ENCODE results near the gene SCN10A. TPM values are rescaled to one million over a fixed set of nuclear protein-coding genes. Genes with fewer than 3 reads are reported as not detected.

Gene SCN10A
- total and polyA plus RNA-seq, 4 experiments from 2014 or later = not detected

GRCh38 chr3:38711321-38711720 is 104.7 kb downstream of the SCN10A start:
- Histone ChIP-seq H3K4me1 (ENCODE audit: insufficient read depth, low read length) (no peaks in the 10 kb centered on the region), H3K4me3 (ENCODE audit: low read length in 2 of 2) (no peak overlapping the region), H3K27ac (ENCODE audit: low read depth, low read length) (no peak overlapping the region), H3K36me3 (ENCODE audit: insufficient read depth, low read length) (no peaks in the 10 kb centered on the region), H3K27me3 (ENCODE audit: insufficient read depth, low read length) (no peaks in the 10 kb centered on the region), H3K9me3 (ENCODE audit: control insufficient read depth in 1 of 2, low read length in 2 of 2) (no peaks in the 10 kb centered on the region)
- no peaks in the 10 kb centered on the region for H3K36me3 Mint-ChIP-seq
- intact Hi-C loops (cut with micrococcal nuclease) = no loop called here
- ChIA-PET POLR2A (ENCODE audit: partially characterized antibody) (no interaction called here), CTCF (ENCODE audit: partially characterized antibody) (no interaction called here)
- DNase-seq = no peak
- no peaks in the 10 kb centered on the region for H3K9me3 Mint-ChIP-seq
- no peak overlapping the region for H3K27ac Mint-ChIP-seq
- no peak overlapping the region for H3K4me3 Mint-ChIP-seq
- no peaks in the 10 kb centered on the region for H3K4me1 Mint-ChIP-seq
- peaks cover 12 to 20% of the 10 kb centered on the region in 2 donors for H3K27me3 Mint-ChIP-seq

DNA sequence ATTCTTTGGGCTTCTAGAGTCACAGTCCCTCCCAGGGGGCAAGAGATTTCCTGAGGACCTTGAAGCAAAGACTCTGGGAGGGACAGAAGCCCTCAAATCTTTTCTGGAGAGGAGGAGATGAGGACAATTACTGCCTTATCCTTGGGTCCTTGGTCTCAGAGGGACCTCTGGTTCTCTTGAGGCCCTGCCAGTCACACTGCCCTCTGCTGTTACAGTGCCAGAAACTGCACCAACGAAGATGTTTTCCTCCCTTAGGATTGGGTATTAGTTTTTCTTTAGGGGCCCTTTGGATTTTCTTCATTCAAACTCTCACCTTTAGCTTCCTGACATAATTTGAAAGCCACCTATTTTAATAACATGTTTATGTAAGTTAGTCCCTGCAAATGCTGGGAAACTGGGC is 108.3 kb downstream of the SCN10A start:
- H3K27ac Mint-ChIP-seq = no peak overlapping the region
- H3K27me3 Mint-ChIP-seq = peaks cover 10 to 16% of the 10 kb centered on the region in 2 donors
- ChIA-PET CTCF (ENCODE audit: partially characterized antibody) (interaction anchor here (1.2 kb wide), 1 partner anchor 186 kb away, joined by 4 read pairs; no protein-coding TSS in a partner anchor), POLR2A (ENCODE audit: partially characterized antibody) (no interaction called here)
- H3K36me3 ChIP-seq (ENCODE audit: insufficient read depth, low read length) = no peaks in the 10 kb centered on the region
- H3K9me3 ChIP-seq (ENCODE audit: control insufficient read depth in 1 of 2, low read length in 2 of 2) = no peaks in the 10 kb centered on the region
- no peaks in the 10 kb centered on the region for H3K36me3 Mint-ChIP-seq
- H3K9me3 Mint-ChIP-seq = no peaks in the 10 kb centered on the region
- H3K4me1 ChIP-seq (ENCODE audit: insufficient read depth, low read length) = no peaks in the 10 kb centered on the region
- H3K4me1 Mint-ChIP-seq = no peaks in the 10 kb centered on the region
- H3K27me3 ChIP-seq (ENCODE audit: insufficient read depth, low read length) = no peaks in the 10 kb centered on the region
- H3K4me3 Mint-ChIP-seq = no peak overlapping the region
- no peak overlapping the region for H3K4me3 ChIP-seq (ENCODE audit: low read length in 2 of 2)
- intact Hi-C loops (cut with micrococcal nuclease) = no loop called here
- H3K27ac ChIP-seq (ENCODE audit: low read depth, low read length) = no peak overlapping the region
- no peak for DNase-seq

DNA sequence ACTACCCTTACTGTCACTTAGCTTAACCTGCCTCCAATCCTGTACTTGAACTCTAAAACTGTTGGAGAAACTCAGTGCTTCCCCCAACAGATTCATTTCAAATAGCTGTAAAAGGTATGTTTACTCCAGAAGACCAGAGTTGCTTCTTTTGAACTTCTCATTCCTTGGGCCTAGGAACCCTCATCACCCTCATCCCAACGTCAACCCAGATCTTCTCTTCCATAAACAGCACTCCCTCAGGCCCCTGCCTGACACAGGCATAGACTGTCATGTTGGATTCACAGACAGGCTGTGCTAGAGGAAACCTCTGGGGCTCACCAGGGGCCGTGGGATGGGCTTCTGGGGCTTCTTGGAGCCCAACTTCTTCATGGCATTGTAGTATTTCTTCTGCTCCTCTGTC is 109.1 kb downstream of the SCN10A start:
- no peak overlapping the region for H3K4me3 Mint-ChIP-seq
- no peaks in the 10 kb centered on the region for H3K9me3 ChIP-seq (ENCODE audit: control insufficient read depth in 1 of 2, low read length in 2 of 2)
- H3K4me1 Mint-ChIP-seq = no peaks in the 10 kb centered on the region
- no peak overlapping the region for H3K27ac Mint-ChIP-seq
- peaks cover 10 to 16% of the 10 kb centered on the region in 2 donors for H3K27me3 Mint-ChIP-seq
- H3K9me3 Mint-ChIP-seq = no peaks in the 10 kb centered on the region
- H3K27me3 ChIP-seq (ENCODE audit: insufficient read depth, low read length) = no peaks in the 10 kb centered on the region
- ChIA-PET POLR2A (ENCODE audit: partially characterized antibody) (no interaction called here), CTCF (ENCODE audit: partially characterized antibody) (no interaction called here)
- H3K4me3 ChIP-seq (ENCODE audit: low read length in 2 of 2) = no peak overlapping the region
- no peak overlapping the region for H3K27ac ChIP-seq (ENCODE audit: low read depth, low read length)
- H3K36me3 Mint-ChIP-seq = no peaks in the 10 kb centered on the region
- no peak for DNase-seq
- intact Hi-C loops (cut with micrococcal nuclease) = no loop called here
- no peaks in the 10 kb centered on the region for H3K36me3 ChIP-seq (ENCODE audit: insufficient read depth, low read length)
- no peaks in the 10 kb centered on the region for H3K4me1 ChIP-seq (ENCODE audit: insufficient read depth, low read length)

DNA sequence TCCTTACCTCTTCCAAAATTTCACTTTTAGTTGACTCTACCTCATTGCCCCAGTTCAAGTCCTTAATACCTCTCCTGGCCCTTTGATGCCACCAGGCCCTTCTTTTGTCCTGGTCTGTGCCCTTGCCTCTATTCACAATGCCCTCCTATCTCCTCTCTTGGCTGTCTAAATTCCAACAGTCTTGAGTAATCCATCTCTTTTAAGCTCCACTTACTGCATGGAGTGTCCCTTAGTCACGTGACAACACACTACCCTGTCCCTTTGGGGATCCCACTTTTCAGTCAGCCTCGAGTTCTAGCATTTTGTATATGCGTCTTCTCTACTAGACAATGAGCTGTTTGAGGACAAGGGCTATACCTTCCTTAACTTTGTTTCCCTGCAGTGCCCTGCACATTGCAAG is 113.8 kb downstream of the SCN10A start:
- POLR2A ChIA-PET (ENCODE audit: partially characterized antibody) = no interaction called here

GRCh38 chr3:38698760-38699159 is 117.3 kb downstream of the SCN10A start:
- peaks cover 0 to 3% (median 0%) of the 10 kb centered on the region in 8 donors for H3K9me3 Mint-ChIP-seq
- no peaks in the 10 kb centered on the region for H3K36me3 Mint-ChIP-seq
- Histone ChIP-seq H3K4me3 (ENCODE audit: low read length in 2 of 2) (no peak overlapping the region), H3K4me1 (ENCODE audit: insufficient read depth, low read length) (no peaks in the 10 kb centered on the region), H3K9me3 (ENCODE audit: control insufficient read depth in 1 of 2, low read length in 2 of 2) (no peaks in the 10 kb centered on the region), H3K27me3 (ENCODE audit: insufficient read depth, low read length) (no peaks in the 10 kb centered on the region), H3K36me3 (ENCODE audit: insufficient read depth, low read length) (no peaks in the 10 kb centered on the region), H3K27ac (ENCODE audit: low read depth, low read length) (no peak overlapping the region)
- peaks cover 5 to 7% of the 10 kb centered on the region in 2 donors for H3K27me3 Mint-ChIP-seq
- H3K4me3 Mint-ChIP-seq = no peak overlapping the region
- ChIA-PET POLR2A (ENCODE audit: partially characterized antibody) (no interaction called here), CTCF (ENCODE audit: partially characterized antibody) (no interaction called here)
- intact Hi-C loops (cut with micrococcal nuclease) = no loop called here
- no peaks in the 10 kb centered on the region for H3K4me1 Mint-ChIP-seq
- H3K27ac Mint-ChIP-seq = no peak overlapping the region
- DNase-seq = no peak

More for the DNA sequence above, 113.8 kb downstream of the SCN10A start:
- H3K36me3 ChIP-seq (ENCODE audit: insufficient read depth, low read length) = no peaks in the 10 kb centered on the region
- intact Hi-C loops (cut with micrococcal nuclease) = no loop called here
- Mint-ChIP-seq H3K27me3 (peaks cover 2 to 8% of the 10 kb centered on the region in 2 donors), H3K36me3 (no peaks in the 10 kb centered on the region), H3K4me3 (no peak overlapping the region), H3K4me1 (no peaks in the 10 kb centered on the region), H3K27ac (no peak overlapping the region), H3K9me3 (no peaks in the 10 kb centered on the region)
- H3K4me1 ChIP-seq (ENCODE audit: insufficient read depth, low read length) = no peaks in the 10 kb centered on the region
- H3K9me3 ChIP-seq (ENCODE audit: control insufficient read depth in 1 of 2, low read length in 2 of 2) = no peaks in the 10 kb centered on the region
- H3K27me3 ChIP-seq (ENCODE audit: insufficient read depth, low read length) = no peaks in the 10 kb centered on the region
- DNase-seq = no peak
- CTCF ChIA-PET (ENCODE audit: partially characterized antibody) = no interaction called here
- no peak overlapping the region for H3K4me3 ChIP-seq (ENCODE audit: low read length in 2 of 2)
- H3K27ac ChIP-seq (ENCODE audit: low read depth, low read length) = no peak overlapping the region

DNA sequence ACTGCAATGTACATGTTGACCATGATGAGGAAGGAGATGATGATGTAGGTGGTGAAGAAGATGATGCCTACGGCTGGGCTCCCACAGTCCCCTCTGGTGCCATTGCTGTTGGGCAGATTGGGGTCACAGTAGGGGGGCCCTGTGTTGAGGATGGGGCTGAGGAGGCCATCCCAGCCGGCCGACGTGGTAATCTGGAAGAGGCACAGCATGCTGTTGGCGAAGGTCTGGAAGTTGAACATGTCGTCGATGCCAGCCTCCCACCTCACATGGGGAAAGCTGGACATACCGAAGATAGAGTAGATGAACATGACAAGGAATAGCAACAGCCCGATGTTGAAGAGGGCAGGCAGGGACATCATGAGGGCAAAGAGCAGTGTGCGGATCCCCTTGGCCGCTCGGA is 118.0 kb downstream of the SCN10A start:
- no peak overlapping the region for H3K4me3 ChIP-seq (ENCODE audit: low read length in 2 of 2)
- H3K4me1 ChIP-seq (ENCODE audit: insufficient read depth, low read length) = no peaks in the 10 kb centered on the region
- no peaks in the 10 kb centered on the region for H3K27me3 ChIP-seq (ENCODE audit: insufficient read depth, low read length)
- DNase-seq = no peak
- Mint-ChIP-seq H3K27me3 (peaks cover 5 to 7% of the 10 kb centered on the region in 2 donors), H3K27ac (no peak overlapping the region), H3K36me3 (no peaks in the 10 kb centered on the region), H3K4me1 (no peaks in the 10 kb centered on the region), H3K9me3 (peaks cover 0 to 3% (median 0%) of the 10 kb centered on the region in 8 donors), H3K4me3 (no peak overlapping the region)
- no peak overlapping the region for H3K27ac ChIP-seq (ENCODE audit: low read depth, low read length)
- no peaks in the 10 kb centered on the region for H3K36me3 ChIP-seq (ENCODE audit: insufficient read depth, low read length)
- no peaks in the 10 kb centered on the region for H3K9me3 ChIP-seq (ENCODE audit: control insufficient read depth in 1 of 2, low read length in 2 of 2)
- intact Hi-C loops (cut with micrococcal nuclease) = no loop called here
- ChIA-PET POLR2A (ENCODE audit: partially characterized antibody) (no interaction called here), CTCF (ENCODE audit: partially characterized antibody) (no interaction called here)

DNA sequence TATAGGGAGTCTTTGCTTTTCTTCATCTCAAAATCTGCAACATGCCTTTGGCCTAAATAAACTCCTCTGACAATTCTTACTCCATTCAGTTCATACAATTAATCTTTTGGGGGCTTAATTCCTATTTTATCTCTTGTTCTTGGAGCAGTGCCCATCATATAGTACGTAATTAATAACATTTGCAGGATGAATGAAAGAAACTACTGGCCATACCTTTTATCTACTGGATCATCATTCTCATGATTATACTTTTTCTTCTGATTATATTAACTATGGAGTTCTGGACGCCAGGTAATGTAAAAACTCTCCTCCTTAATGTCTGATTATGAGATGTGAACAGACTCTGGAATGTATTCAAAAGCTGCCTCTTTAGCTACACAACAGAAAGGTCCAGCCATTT is 120.0 kb downstream of the SCN10A start:
- Mint-ChIP-seq H3K27ac (no peak overlapping the region), H3K27me3 (peaks cover 5 to 7% of the 10 kb centered on the region in 2 donors), H3K4me3 (no peak overlapping the region), H3K36me3 (no peaks in the 10 kb centered on the region), H3K4me1 (no peaks in the 10 kb centered on the region), H3K9me3 (peaks cover 0 to 3% (median 0%) of the 10 kb centered on the region in 8 donors)
- no peaks in the 10 kb centered on the region for H3K27me3 ChIP-seq (ENCODE audit: insufficient read depth, low read length)
- H3K4me1 ChIP-seq (ENCODE audit: insufficient read depth, low read length) = no peaks in the 10 kb centered on the region
- H3K36me3 ChIP-seq (ENCODE audit: insufficient read depth, low read length) = no peaks in the 10 kb centered on the region
- CTCF ChIA-PET (ENCODE audit: partially characterized antibody) = no interaction called here
- no peak overlapping the region for H3K4me3 ChIP-seq (ENCODE audit: low read length in 2 of 2)
- H3K9me3 ChIP-seq (ENCODE audit: control insufficient read depth in 1 of 2, low read length in 2 of 2) = no peaks in the 10 kb centered on the region
- H3K27ac ChIP-seq (ENCODE audit: low read depth, low read length) = no peak overlapping the region
- intact Hi-C loops (cut with micrococcal nuclease) = no loop called here
- DNase-seq = no peak
- POLR2A ChIA-PET (ENCODE audit: partially characterized antibody) = no interaction called here

- intact Hi-C loops (cut with micrococcal nuclease) = no loop called here
- no peaks in the 10 kb centered on the region for H3K4me1 ChIP-seq (ENCODE audit: insufficient read depth, low read length)
- ChIA-PET POLR2A (ENCODE audit: partially characterized antibody) (no interaction called here), CTCF (ENCODE audit: partially characterized antibody) (no interaction called here)
- no peaks in the 10 kb centered on the region for H3K27me3 ChIP-seq (ENCODE audit: insufficient read depth, low read length)
- Mint-ChIP-seq H3K36me3 (no peaks in the 10 kb centered on the region), H3K4me3 (no peak overlapping the region), H3K27me3 (peaks cover 3 to 5% of the 10 kb centered on the region in 2 donors), H3K4me1 (no peaks in the 10 kb centered on the region), H3K9me3 (peaks cover 0 to 2% (median 0%) of the 10 kb centered on the region in 8 donors), H3K27ac (no peak overlapping the region)
- H3K27ac ChIP-seq (ENCODE audit: low read depth, low read length) = no peak overlapping the region
- no peak for DNase-seq
- H3K9me3 ChIP-seq (ENCODE audit: control insufficient read depth in 1 of 2, low read length in 2 of 2) = no peaks in the 10 kb centered on the region
- no peak overlapping the region for H3K4me3 ChIP-seq (ENCODE audit: low read length in 2 of 2)
- H3K36me3 ChIP-seq (ENCODE audit: insufficient read depth, low read length) = no peaks in the 10 kb centered on the region
These were observed 125.8 kb downstream of the SCN10A start for GRCh38 chr3:38690185-38690584.

All from CD4-positive, alpha-beta memory T cell (primary cell).